Measurements from ENCODE around the gene MEI1. TPM values are rescaled to one million over a fixed set of nuclear protein-coding genes. Genes with fewer than 3 reads are reported as not detected.

The MEI1 gene
- total and polyA plus RNA-seq, 2 donors (not counting 1 experiment from before 2014, with no cell fraction given) = 50.1 to 64.8 TPM

GRCh38 chr22:41660416-41660815, 38.9 kb upstream of the MEI1 start:
- no peak overlapping the region for H3K4me3 Mint-ChIP-seq
- no peak overlapping the region for H3K4me2 ChIP-seq (replicated peaks; ENCODE audit: low read depth, low read length, poor library complexity, severe bottlenecking)

GRCh38 chr22:41661088-41661487, 38.2 kb upstream of the MEI1 start:
- ATAC-seq (ENCODE audit: low read depth) = no peak
- H3K79me2 ChIP-seq (ENCODE audit: control insufficient read depth, insufficient read depth, low read length) = no peaks in the 10 kb centered on the region
- no peaks in the 10 kb centered on the region for H3K9me3 ChIP-seq (ENCODE audit: control extremely low read depth in 1 of 3, control insufficient read depth in 2 of 3, insufficient read depth in 1 of 3, low read length in 2 of 3)
- H2AFZ ChIP-seq (ENCODE audit: insufficient read depth, low read depth, low read length, poor library complexity, severe bottlenecking) = no peak overlapping the region
- no peaks in the 10 kb centered on the region for H4K20me1 ChIP-seq (ENCODE audit: control insufficient read depth, insufficient read depth, low read length, poor library complexity, severe bottlenecking)
- peaks cover 2 to 84% of the 10 kb centered on the region in 2 experiments for H3K36me3 ChIP-seq (replicated peaks in 1 of 2; ENCODE audit: control extremely low read depth in 1 of 2, control insufficient read depth in 1 of 2, extremely low read depth in 1 of 2, insufficient read depth in 2 of 2, low read length in 1 of 2)
- no peak overlapping the region for H3K9ac ChIP-seq (ENCODE audit: low read length)
- H3K4me2 ChIP-seq (replicated peaks; ENCODE audit: low read depth, low read length, poor library complexity, severe bottlenecking) = no peak overlapping the region
- no peak overlapping the region for H3K27ac ChIP-seq (ENCODE audit: low read length in 2 of 2)
- Mint-ChIP-seq H3K4me3 (no peak overlapping the region), H3K4me1 (no peaks in the 10 kb centered on the region), H3K9me3 (ENCODE audit: insufficient read depth) (no peaks in the 10 kb centered on the region), H3K27ac (no peak overlapping the region), H3K27me3 (no peaks in the 10 kb centered on the region)
- no peaks in the 10 kb centered on the region for H3K27me3 ChIP-seq (replicated peaks in 1 of 4; ENCODE audit: control extremely low read depth in 1 of 4, control insufficient read depth in 3 of 4, insufficient read depth in 4 of 4, low read length in 3 of 4)
- POLR2A ChIA-PET = no interaction called here
- peaks cover 0 to under 1% of the 10 kb centered on the region in 2 donors for H3K4me1 ChIP-seq (ENCODE audit: control insufficient read depth in 2 of 2, insufficient read depth in 2 of 2, low read length in 2 of 2)
- no peak overlapping the region for H3K4me3 ChIP-seq (ENCODE audit: control extremely low read depth in 1 of 5, extremely low read depth in 1 of 5, insufficient read depth in 1 of 5, low read depth in 2 of 5, low read length in 4 of 5)
- TF ChIP-seq CTCF (IDR thresholded peaks at IDR 0.05) = no peak
- TF ChIP-seq EZH2 (IDR thresholded peaks at IDR 0.05; ENCODE audit: borderline replicate concordance, insufficient read depth, low read depth, low read length, poor library complexity, severe bottlenecking) = no peak
- WGBS (ENCODE audit: insufficient coverage) = 100% methylated on average over 1 of the region's 3 CpGs
- no peak for DNase-seq
- CTCF ChIA-PET = interaction anchor here (0.6 kb wide), 1 partner anchor 17 kb away, joined by 3 read pairs; no protein-coding TSS in a partner anchor
- intact Hi-C loops (cut with micrococcal nuclease) = no loop called here

More at GRCh38 chr22:41660416-41660815, 38.9 kb upstream of the MEI1 start:
- DNase-seq = no peak
- WGBS (ENCODE audit: insufficient coverage) = 96% methylated on average over 3 of the region's 3 CpGs
- no peaks in the 10 kb centered on the region for H3K27me3 Mint-ChIP-seq
- H3K9me3 ChIP-seq (ENCODE audit: control extremely low read depth in 1 of 3, control insufficient read depth in 2 of 3, insufficient read depth in 1 of 3, low read length in 2 of 3) = no peaks in the 10 kb centered on the region
- H3K27ac Mint-ChIP-seq = no peak overlapping the region
- ATAC-seq (ENCODE audit: low read depth) = no peak
- peaks cover 2 to 88% of the 10 kb centered on the region in 2 experiments for H3K36me3 ChIP-seq (replicated peaks in 1 of 2; ENCODE audit: control extremely low read depth in 1 of 2, control insufficient read depth in 1 of 2, extremely low read depth in 1 of 2, insufficient read depth in 2 of 2, low read length in 1 of 2)
- ChIA-PET CTCF (interaction anchor here (0.6 kb wide), 1 partner anchor 17 kb away, joined by 3 read pairs; no protein-coding TSS in a partner anchor), POLR2A (no interaction called here)
- H3K79me2 ChIP-seq (ENCODE audit: control insufficient read depth, insufficient read depth, low read length) = no peaks in the 10 kb centered on the region
- no peak overlapping the region for H2AFZ ChIP-seq (ENCODE audit: insufficient read depth, low read depth, low read length, poor library complexity, severe bottlenecking)
- peak overlapping the region in 1 of 2 donors; percentile 19 for H3K27ac ChIP-seq (ENCODE audit: low read length in 2 of 2)
- TF ChIP-seq EZH2 (IDR thresholded peaks at IDR 0.05; ENCODE audit: borderline replicate concordance, insufficient read depth, low read depth, low read length, poor library complexity, severe bottlenecking) (no peak), CTCF (IDR thresholded peaks at IDR 0.05) (no peak)
- intact Hi-C loops (cut with micrococcal nuclease) = no loop called here
- H3K27me3 ChIP-seq (replicated peaks in 1 of 4; ENCODE audit: control extremely low read depth in 1 of 4, control insufficient read depth in 3 of 4, insufficient read depth in 4 of 4, low read length in 3 of 4) = no peaks in the 10 kb centered on the region
- H3K9ac ChIP-seq (ENCODE audit: low read length) = no peak overlapping the region
- no peaks in the 10 kb centered on the region for H4K20me1 ChIP-seq (ENCODE audit: control insufficient read depth, insufficient read depth, low read length, poor library complexity, severe bottlenecking)
- no peak overlapping the region for H3K4me3 ChIP-seq (ENCODE audit: control extremely low read depth in 1 of 5, extremely low read depth in 1 of 5, insufficient read depth in 1 of 5, low read depth in 2 of 5, low read length in 4 of 5)
- no peaks in the 10 kb centered on the region for H3K9me3 Mint-ChIP-seq (ENCODE audit: insufficient read depth)
- H3K4me1 Mint-ChIP-seq = no peaks in the 10 kb centered on the region
- H3K4me1 ChIP-seq (ENCODE audit: control insufficient read depth in 2 of 2, insufficient read depth in 2 of 2, low read length in 2 of 2) = no peaks in the 10 kb centered on the region

Measured in B cell (primary cell).